Testis (tissue), 3 donors: Measurements from ENCODE around the gene UBE3C. TPM values are rescaled to one million over a fixed set of nuclear protein-coding genes. Genes with fewer than 3 reads are reported as not detected.

Source experiments
- DNase-seq: peaks from one replicate; pipeline ENCODE4 v3.0.0-alpha.2; 2019
- H3K27ac ChIP-seq, 2 donors: fragments of 200-600 bp; sonication (generic); one replicate each; pipeline ENCODE4 v1.5.1; 2019
- H3K27me3 ChIP-seq: fragments of 200-600 bp; sonication (generic); one replicate; pipeline ENCODE4 v1.5.1; 2019
- H3K36me3 ChIP-seq: fragments of 200-600 bp; sonication (generic); one replicate; pipeline ENCODE4 v1.5.1; 2017; ENCODE audit warnings: low read depth; ENCODE audit errors: missing control alignments
- H3K4me1 ChIP-seq: fragments of 200-600 bp; sonication (generic); one replicate; pipeline ENCODE4 v1.5.1; 2019
- H3K4me3 ChIP-seq, 2 donors: fragments of 200-600 bp; sonication (generic); one replicate each; pipeline ENCODE4 v1.5.1; 2017 to 2019
- H3K9me3 ChIP-seq: fragments of 200-600 bp; sonication (generic); one replicate; pipeline ENCODE4 v1.5.1; 2017
- CTCF ChIP-seq, 3 experiments: fragments of 450-650 bp in 2 of 3; fragments of 200-600 bp in 1 of 3; sonication (generic) in 1 of 3; IDR thresholded peaks; one replicate each; pipeline ENCODE4 v1.5.1; 2016 to 2019; ENCODE audit warnings: antibody characterized with exemption in 3 of 3, mild to moderate bottlenecking in 2 of 3, moderate library complexity in 1 of 3
- POLR2A ChIP-seq: fragments of 450-650 bp; IDR thresholded peaks from one replicate; pipeline ENCODE4 v1.6.1; 2017; ENCODE audit warnings: antibody characterized with exemption, mild to moderate bottlenecking, moderate library complexity
- whole genome bisulfite sequencing, 2 donors: methylation state at CpG; one replicate each; pipeline ENCODE4 v1.1.5; 2018; 5-methylcytosine and 5-hydroxymethylcytosine counted together
- intact Hi-C: fragments of 100-400 bp; cut with DNase I; formaldehyde crosslinking; loops from one replicate; pipeline ENCODE4 v1.15.1; 2023; ENCODE audit warnings: low total_unique reads
- polyA plus RNA-seq: library from polyadenylated mRNA; stranded (reverse); fragments of 350-450 nt; fragmentation: Illumina TruSeq; extraction: RNeasy Lipid Tissue Mini Kit (QIAGEN cat#74804); gene quantifications from one replicate; pipeline ENCODE4 v1.2.3, GENCODE V29; 2014; ENCODE audit warnings: low read depth, low replicate concordance; ENCODE audit not compliant: insufficient read depth
- total RNA-seq, 2 donors: library from RNA; depleted of rRNA; stranded (reverse); fragments of >200 nt; gene quantifications; one replicate each; pipeline ENCODE4 v1.2.3, GENCODE V29; 2016

UBE3C gene
- total and polyA plus RNA-seq, 3 donors from 2014 or later: 69.4 to 95.9 (median 86.0) TPM

- DNase-seq: no peak
- Histone ChIP-seq H3K4me1 (no peaks in the 10 kb centered on the region), H3K36me3 (no peaks in the 10 kb centered on the region), H3K27ac (no peak overlapping the region), H3K27me3 (no peaks in the 10 kb centered on the region), H3K9me3 (no peaks in the 10 kb centered on the region), H3K4me3 (no peak overlapping the region)
- no peak for TF ChIP-seq POLR2A
- WGBS, 2 donors: 79 to 88% methylated on average over 3 of the region's 3 CpGs
- intact Hi-C loops: no loop called here
Observed at GRCh38 chr7:157299317-157299612, 160.5 kb downstream of the UBE3C start.

GRCh38 chr7:157299613-157300368 lies 161.1 kb downstream of the UBE3C start:
- 63 to 68% methylated on average over 4 to 36 of the region's 37 CpGs for WGBS, 2 donors
- DNase-seq: no peak

GRCh38 chr7:157300369-157300825 lies 161.7 kb downstream of the UBE3C start:
- no peaks in the 10 kb centered on the region for H3K4me1 ChIP-seq
- no peak for TF ChIP-seq CTCF (IDR thresholded peaks at IDR 0.05)
- no peaks in the 10 kb centered on the region for H3K9me3 ChIP-seq
- no peak overlapping the region for H3K27ac ChIP-seq
- H3K36me3 ChIP-seq: no peaks in the 10 kb centered on the region
- H3K4me3 ChIP-seq: peak overlapping the region in 1 of 2 donors; percentile 15
- WGBS, 2 donors: 50 to 68% methylated on average over 7 to 22 of the region's 29 CpGs
- no peaks in the 10 kb centered on the region for H3K27me3 ChIP-seq
- intact Hi-C loops: no loop called here
- no peak for DNase-seq

More at GRCh38 chr7:157299613-157300368, 161.1 kb downstream of the UBE3C start:
- Histone ChIP-seq H3K4me3 (peak overlapping the region in 1 of 2 donors; percentile 15), H3K27ac (no peak overlapping the region), H3K27me3 (no peaks in the 10 kb centered on the region), H3K36me3 (no peaks in the 10 kb centered on the region), H3K9me3 (no peaks in the 10 kb centered on the region), H3K4me1 (no peaks in the 10 kb centered on the region)
- intact Hi-C loops: no loop called here
- TF ChIP-seq CTCF (IDR thresholded peaks at IDR 0.05) (no peak), POLR2A (no peak)

- H3K4me3 ChIP-seq: no peak overlapping the region
- no peak for TF ChIP-seq CTCF (IDR thresholded peaks at IDR 0.05)
- no peak for TF ChIP-seq POLR2A
- no peaks in the 10 kb centered on the region for H3K36me3 ChIP-seq
- no peak for DNase-seq
- intact Hi-C loops: no loop called here
- no peak overlapping the region for H3K27ac ChIP-seq
- WGBS, 2 donors: 74 to 81% methylated on average over 5 to 10 of the region's 10 CpGs
- H3K4me1 ChIP-seq: no peaks in the 10 kb centered on the region
- no peaks in the 10 kb centered on the region for H3K9me3 ChIP-seq
- no peaks in the 10 kb centered on the region for H3K27me3 ChIP-seq
Observed at GRCh38 chr7:157301610-157302120, 162.9 kb downstream of the UBE3C start.

- peak; percentile 31 for DNase-seq
- Histone ChIP-seq H3K4me1 (no peaks in the 10 kb centered on the region), H3K27ac (no peak overlapping the region), H3K9me3 (no peaks in the 10 kb centered on the region), H3K27me3 (no peaks in the 10 kb centered on the region), H3K4me3 (no peak overlapping the region), H3K36me3 (no peaks in the 10 kb centered on the region)
- TF ChIP-seq CTCF (IDR thresholded peaks at IDR 0.05) (no peak), POLR2A (no peak)
- intact Hi-C loops: no loop called here
- 75 to 85% methylated on average over 26 to 27 of the region's 27 CpGs for WGBS, 2 donors
Observed at GRCh38 chr7:157306846-157307838, 168.4 kb downstream of the UBE3C start.
